Ascending aorta (tissue), 2 donors: ENCODE measurements around the gene TPRG1L. TPM values are rescaled to one million over a fixed set of nuclear protein-coding genes. Genes with fewer than 3 reads are reported as not detected.

Experiments
- DNase-seq, 2 donors: peaks; one replicate each; pipeline ENCODE4 v3.0.0-alpha.2; 2019; ENCODE audit warnings: low spot score in 2 of 2
- H3K27ac ChIP-seq, 2 donors: fragments of 200-600 bp; sonication (generic); one replicate each; pipeline ENCODE4 v1.5.1; 2016 to 2017; ENCODE audit warnings: mild to moderate bottlenecking in 1 of 2
- H3K27me3 ChIP-seq: fragments of 200-600 bp; sonication (generic); one replicate; pipeline ENCODE4 v1.5.1; 2017
- H3K36me3 ChIP-seq, 2 donors: fragments of 200-600 bp; sonication (generic); one replicate each; pipeline ENCODE4 v1.5.1; 2016
- H3K4me1 ChIP-seq, 2 donors: fragments of 200-600 bp; sonication (generic); one replicate each; pipeline ENCODE4 v1.5.1; 2016 to 2017; ENCODE audit warnings: mild to moderate bottlenecking in 1 of 2
- H3K4me3 ChIP-seq, 2 donors: fragments of 200-600 bp; sonication (generic); one replicate each; pipeline ENCODE4 v1.5.1; 2016 to 2017; ENCODE audit warnings: mild to moderate bottlenecking in 1 of 2
- H3K9me3 ChIP-seq, 2 donors: fragments of 200-600 bp; sonication (generic); one replicate each; pipeline ENCODE4 v1.5.1; 2016
- intact Hi-C: fragments of 100-400 bp; cut with DNase I; formaldehyde crosslinking; loops from one replicate; pipeline ENCODE4 v1.15.1; 2023
- total RNA-seq: library from RNA; depleted of rRNA; stranded (reverse); fragments of >200 nt; gene quantifications from one replicate; pipeline ENCODE4 v1.1.0, GENCODE V29; 2016
- TF ChIP-seq, protein P1 (sequence below), 3 experiments: fragments of 200-600 bp in 2 of 3; fragments of 450-650 bp in 1 of 3; sonication (generic) in 2 of 3; IDR thresholded peaks; one replicate each; pipeline ENCODE4 v1.5.1; 2016 to 2019; ENCODE audit warnings: antibody characterized with exemption in 3 of 3, mild to moderate bottlenecking in 1 of 3, moderate library complexity in 1 of 3

TPRG1L gene
- total RNA-seq, 1 donor from 2014 or later = 18.9 TPM

DNA sequence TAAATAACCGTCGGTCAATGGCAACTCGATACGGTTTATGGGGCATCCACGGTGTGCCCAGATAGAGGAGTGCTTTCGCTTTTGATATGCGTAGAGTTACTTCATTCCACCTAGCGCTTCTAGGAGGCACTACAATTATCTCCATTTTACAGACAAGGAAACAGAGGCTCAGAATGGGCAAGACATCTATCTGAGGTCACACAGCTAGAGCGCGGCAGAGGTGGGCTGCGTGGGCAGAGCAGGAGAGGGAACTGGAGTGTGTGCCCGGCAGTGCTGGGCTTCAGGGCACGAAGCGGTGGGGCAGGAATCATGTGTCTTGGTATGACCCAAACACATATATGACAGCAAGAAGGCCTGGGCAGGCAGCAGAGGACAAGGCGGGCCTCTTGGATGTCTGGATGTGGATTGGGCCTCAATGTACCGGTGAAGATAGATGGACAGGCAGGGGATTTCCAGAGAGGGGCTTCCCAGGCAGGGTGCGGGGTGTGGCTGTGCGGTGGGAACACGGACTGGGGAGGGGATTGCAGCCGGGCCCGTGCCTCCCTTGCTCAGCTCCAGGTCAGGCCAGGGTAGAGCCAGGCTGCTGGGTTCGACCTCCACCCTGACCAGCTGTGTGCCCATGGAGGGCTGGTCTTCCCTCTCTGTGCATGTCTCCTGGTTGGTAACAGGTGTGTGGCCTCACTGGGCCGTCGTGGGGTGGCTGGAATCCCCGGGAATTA is 48.7 kb downstream of the TPRG1L start:
- no peaks in the 10 kb centered on the region for H3K4me1 ChIP-seq
- H3K27me3 ChIP-seq = no peaks in the 10 kb centered on the region
- H3K36me3 ChIP-seq = no peaks in the 10 kb centered on the region
- intact Hi-C loops = no loop called here
- DNase-seq = no peak
- H3K9me3 ChIP-seq = no peaks in the 10 kb centered on the region
- TF ChIP-seq, protein P1, sequence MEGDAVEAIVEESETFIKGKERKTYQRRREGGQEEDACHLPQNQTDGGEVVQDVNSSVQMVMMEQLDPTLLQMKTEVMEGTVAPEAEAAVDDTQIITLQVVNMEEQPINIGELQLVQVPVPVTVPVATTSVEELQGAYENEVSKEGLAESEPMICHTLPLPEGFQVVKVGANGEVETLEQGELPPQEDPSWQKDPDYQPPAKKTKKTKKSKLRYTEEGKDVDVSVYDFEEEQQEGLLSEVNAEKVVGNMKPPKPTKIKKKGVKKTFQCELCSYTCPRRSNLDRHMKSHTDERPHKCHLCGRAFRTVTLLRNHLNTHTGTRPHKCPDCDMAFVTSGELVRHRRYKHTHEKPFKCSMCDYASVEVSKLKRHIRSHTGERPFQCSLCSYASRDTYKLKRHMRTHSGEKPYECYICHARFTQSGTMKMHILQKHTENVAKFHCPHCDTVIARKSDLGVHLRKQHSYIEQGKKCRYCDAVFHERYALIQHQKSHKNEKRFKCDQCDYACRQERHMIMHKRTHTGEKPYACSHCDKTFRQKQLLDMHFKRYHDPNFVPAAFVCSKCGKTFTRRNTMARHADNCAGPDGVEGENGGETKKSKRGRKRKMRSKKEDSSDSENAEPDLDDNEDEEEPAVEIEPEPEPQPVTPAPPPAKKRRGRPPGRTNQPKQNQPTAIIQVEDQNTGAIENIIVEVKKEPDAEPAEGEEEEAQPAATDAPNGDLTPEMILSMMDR (IDR thresholded peaks at IDR 0.05) = no peak
- no peak overlapping the region for H3K27ac ChIP-seq
- no peak overlapping the region for H3K4me3 ChIP-seq

DNA sequence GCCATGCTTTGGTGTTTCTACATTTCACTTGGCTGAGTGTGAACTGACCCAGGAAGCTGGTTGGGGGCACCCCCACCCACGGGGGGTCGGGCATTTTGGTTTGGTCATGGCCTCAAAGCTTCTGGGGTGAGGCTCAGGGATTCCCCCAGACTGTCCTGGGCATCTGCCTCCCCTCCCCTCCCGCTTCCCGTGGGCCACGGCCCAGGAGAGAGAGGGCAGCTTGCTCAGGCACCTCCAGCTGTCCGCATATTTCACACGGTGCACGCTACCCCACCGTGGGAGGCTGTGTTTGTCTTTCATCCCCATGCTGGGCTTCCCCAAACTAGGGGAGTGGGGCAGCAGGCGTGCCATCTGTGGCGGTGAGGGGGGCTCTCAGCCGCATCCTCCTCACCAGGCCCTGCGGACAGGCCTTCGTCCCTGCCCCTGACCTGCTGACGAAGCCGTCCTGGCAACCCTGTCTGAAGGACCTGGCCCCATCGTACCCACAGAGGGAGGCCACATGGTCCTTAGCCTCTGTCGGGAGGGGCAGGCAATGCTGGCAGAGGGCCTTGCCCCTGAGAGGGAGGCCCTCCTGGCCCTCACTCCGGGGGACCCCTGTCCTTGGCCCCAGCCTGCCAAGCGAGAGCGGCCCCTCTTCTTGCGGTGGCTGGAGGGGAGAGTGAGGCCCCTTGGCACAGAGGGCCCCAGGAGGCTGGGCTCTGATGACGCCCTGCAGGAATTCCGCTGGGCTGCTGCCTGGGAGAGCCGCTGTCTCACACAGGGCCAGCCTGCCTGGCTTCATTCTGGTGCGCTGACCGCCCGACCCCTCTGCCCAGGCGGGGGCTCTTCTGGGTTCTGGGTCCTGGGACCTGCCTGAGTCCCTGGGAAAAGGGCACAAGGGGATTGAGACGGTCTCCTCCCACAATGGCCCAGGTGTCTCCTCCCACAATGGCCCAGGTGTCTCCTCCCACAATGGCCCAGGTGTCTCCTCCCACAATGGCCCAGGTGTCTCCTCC is 49.6 kb downstream of the TPRG1L start:
- intact Hi-C loops = no loop called here
- Histone ChIP-seq H3K27ac (no peak overlapping the region), H3K9me3 (no peaks in the 10 kb centered on the region), H3K27me3 (no peaks in the 10 kb centered on the region), H3K36me3 (no peaks in the 10 kb centered on the region), H3K4me1 (no peaks in the 10 kb centered on the region), H3K4me3 (no peak overlapping the region)
- no peak for DNase-seq
- TF ChIP-seq, protein P1 (IDR thresholded peaks at IDR 0.05) = no peak

DNA sequence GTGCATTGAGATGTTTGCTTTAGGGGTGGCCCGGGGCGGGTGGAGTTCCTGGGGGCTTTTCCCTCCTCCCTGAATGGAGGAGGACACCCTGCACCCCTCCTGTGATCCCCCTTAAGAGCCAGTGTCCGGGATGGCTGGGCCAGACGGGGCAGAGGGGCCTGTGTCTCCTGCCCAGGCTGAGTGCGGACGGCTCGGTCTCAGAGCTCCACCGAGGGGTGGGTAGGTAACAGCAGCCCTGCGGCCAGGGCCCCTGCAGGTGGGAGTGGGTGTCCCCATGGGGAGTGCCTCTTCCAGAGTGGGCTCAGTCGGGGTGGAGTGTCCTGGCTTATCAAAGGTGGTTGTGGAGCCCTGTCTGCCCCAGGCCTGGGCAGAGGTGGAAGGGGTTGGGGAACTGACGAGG is 50.6 kb downstream of the TPRG1L start:
- Histone ChIP-seq H3K4me3 (no peak overlapping the region), H3K27ac (no peak overlapping the region), H3K9me3 (no peaks in the 10 kb centered on the region), H3K4me1 (no peaks in the 10 kb centered on the region), H3K27me3 (no peaks in the 10 kb centered on the region), H3K36me3 (no peaks in the 10 kb centered on the region)
- TF ChIP-seq, protein P1 (IDR thresholded peaks at IDR 0.05) = no peak
- intact Hi-C loops = no loop called here
- no peak for DNase-seq

DNA sequence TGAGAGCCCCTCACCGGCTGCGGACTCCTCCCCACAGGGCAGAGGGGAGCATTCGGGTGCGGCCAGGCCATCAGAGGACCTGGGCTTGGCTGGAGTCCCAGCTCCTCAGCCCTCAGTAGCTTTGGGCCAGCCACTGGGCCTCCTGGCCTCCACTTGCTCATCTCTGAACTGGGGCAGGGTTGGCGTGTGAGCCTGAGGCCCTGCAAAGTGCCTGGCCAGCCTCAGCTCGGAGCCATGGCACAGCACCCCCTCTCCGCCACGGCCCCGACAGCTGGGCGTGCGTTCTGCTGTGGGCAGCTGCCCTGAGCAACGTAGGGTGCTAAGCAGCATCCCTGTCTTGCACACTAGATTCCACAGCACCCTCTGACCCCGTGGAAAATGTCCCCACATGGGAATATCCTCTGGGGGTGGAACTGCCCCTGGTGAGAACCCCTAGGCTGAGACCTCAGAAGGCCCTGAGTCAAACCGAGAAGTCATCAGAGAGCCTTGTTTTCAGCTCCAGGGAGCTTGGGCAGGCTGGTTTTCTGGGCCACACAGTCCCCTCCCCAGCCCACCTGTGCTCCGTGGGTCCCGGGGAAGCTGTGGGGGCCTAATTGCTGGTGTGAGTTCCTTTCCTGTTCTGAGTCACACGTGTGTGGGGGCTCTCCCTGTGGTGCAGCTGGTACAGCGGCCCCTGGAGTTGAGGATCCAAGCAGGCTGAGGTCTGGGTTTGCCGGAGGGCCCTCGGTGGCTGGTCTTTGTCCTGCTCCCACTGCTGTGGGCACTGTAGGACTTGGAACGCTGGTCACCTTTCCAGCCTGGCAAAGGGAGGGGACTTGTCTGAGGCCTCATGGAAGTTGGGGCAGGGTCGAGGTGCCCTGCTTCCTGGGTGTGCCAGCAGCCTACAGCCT is 52.0 kb downstream of the TPRG1L start:
- Histone ChIP-seq H3K9me3 (no peaks in the 10 kb centered on the region), H3K27me3 (no peaks in the 10 kb centered on the region), H3K4me3 (no peak overlapping the region), H3K4me1 (no peaks in the 10 kb centered on the region), H3K36me3 (no peaks in the 10 kb centered on the region), H3K27ac (no peak overlapping the region)
- no peak for DNase-seq
- intact Hi-C loops = no loop called here
- TF ChIP-seq, protein P1 (IDR thresholded peaks at IDR 0.05) = no peak

DNA sequence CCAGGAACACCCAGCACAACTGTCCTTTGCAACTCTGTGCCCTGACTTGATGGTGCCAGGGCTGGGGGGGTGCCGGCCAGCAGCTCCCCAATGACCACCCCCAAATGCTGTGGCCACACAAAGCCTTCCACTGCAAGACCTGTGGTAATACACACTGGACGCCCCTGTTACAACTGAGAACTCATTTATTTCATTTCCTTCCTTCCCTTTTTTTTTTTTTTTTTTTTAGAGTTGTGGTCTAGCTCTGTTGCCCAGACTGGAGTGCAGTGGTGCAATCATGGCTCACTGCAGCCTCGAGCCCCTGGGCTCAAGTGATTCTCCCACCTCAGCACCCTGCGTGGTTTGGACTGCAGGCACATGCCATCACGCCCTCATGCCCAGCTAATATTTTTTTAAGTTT is 52.7 kb downstream of the TPRG1L start:
- TF ChIP-seq, protein P1 (IDR thresholded peaks at IDR 0.05) = no peak
- Histone ChIP-seq H3K27me3 (no peaks in the 10 kb centered on the region), H3K27ac (no peak overlapping the region), H3K9me3 (no peaks in the 10 kb centered on the region), H3K36me3 (no peaks in the 10 kb centered on the region), H3K4me3 (no peak overlapping the region), H3K4me1 (no peaks in the 10 kb centered on the region)
- DNase-seq = no peak
- intact Hi-C loops = no loop called here
